Transverse colon (tissue), 4 donors: ENCODE data around the gene PDE1C. TPM values are rescaled to one million over a fixed set of nuclear protein-coding genes. Genes with fewer than 3 reads are reported as not detected.
"Not testable (repeated sequence)": the region's sequence is repeated elsewhere in the genome, so short reads cannot be mapped to it uniquely, and the experiment has no call there.

Experiments
- DNase-seq: peaks from one replicate; pipeline ENCODE4 v3.0.0-alpha.2; 2019
- H3K27ac ChIP-seq, 4 donors: fragments of 200-600 bp; sonication (generic); 2 replicates each; pipeline ENCODE4 v1.5.1; 2016 to 2018; ENCODE audit warnings: inconsistent platforms in 4 of 4
- H3K27me3 ChIP-seq: fragments of 200-600 bp; sonication (generic); 2 replicates; pipeline ENCODE4 v1.5.1; 2017; ENCODE audit warnings: inconsistent platforms
- H3K36me3 ChIP-seq, 4 donors: fragments of 200-600 bp; sonication (generic); 2 replicates each; pipeline ENCODE4 v1.5.1; 2017 to 2019; ENCODE audit warnings: inconsistent platforms in 4 of 4
- H3K4me1 ChIP-seq, 4 donors: fragments of 200-600 bp; sonication (generic); 2 replicates each; pipeline ENCODE4 v1.5.1; 2017 to 2020; ENCODE audit warnings: inconsistent platforms in 4 of 4
- H3K4me3 ChIP-seq, 4 donors: fragments of 200-600 bp; sonication (generic); 1 replicate in 1 of 4; 2 replicates in 3 of 4; pipeline versions ENCODE4 v1.5.1 to v1.6.1; 2017 to 2019; ENCODE audit warnings: inconsistent platforms in 4 of 4
- H3K9me3 ChIP-seq, 2 donors: fragments of 200-600 bp; sonication (generic); 2 replicates each; pipeline ENCODE4 v1.5.1; 2017 to 2019; ENCODE audit warnings: inconsistent platforms in 2 of 2
- CTCF ChIP-seq, 5 experiments: fragments of 200-600 bp in 3 of 5; fragments of 450-650 bp in 2 of 5; sonication (generic) in 3 of 5; IDR thresholded peaks; 1 replicate in 2 of 5; 2 replicates in 3 of 5; pipeline ENCODE4 v1.5.1; 2016 to 2017; ENCODE audit warnings: antibody characterized with exemption in 5 of 5, inconsistent platforms in 3 of 5, mild to moderate bottlenecking in 2 of 5, moderate library complexity in 1 of 5
- EP300 ChIP-seq: sonication (generic); formaldehyde crosslinking; IDR thresholded peaks from one replicate; pipeline ENCODE4 v1.6.1; 2017; ENCODE audit warnings: antibody characterized with exemption, low read depth
- POLR2A ChIP-seq: fragments of 450-650 bp; IDR thresholded peaks from one replicate; pipeline ENCODE4 v1.6.1; 2016; ENCODE audit warnings: antibody characterized with exemption, mild to moderate bottlenecking, moderate library complexity
- POLR2AphosphoS5 ChIP-seq, 3 donors: sonication (generic); formaldehyde crosslinking; IDR thresholded peaks; one replicate each; pipeline ENCODE4 v1.6.1; 2016; ENCODE audit warnings: antibody characterized with exemption in 3 of 3
- WGBS, 2 donors: methylation state at CpG; one replicate each; pipeline ENCODE4 v1.1.5; 2018; ENCODE audit warnings: low coverage in 1 of 2; 5-methylcytosine and 5-hydroxymethylcytosine counted together
- in situ Hi-C, 4 donors: fragments of 200-750 bp; cut with MboI; loops; one replicate each; pipeline versions ENCODE4 v1.15.0 to v1.15.1; 2017; ENCODE audit warnings: low sequenced_read_pairs in 3 of 4, low pct_ligation_motif_present in 1 of 4, low pct_unique_long_range_greater_than_20kb in 1 of 4
- intact Hi-C: fragments of 100-400 bp; cut with DNase I; formaldehyde crosslinking; loops from one replicate; pipeline ENCODE4 v1.15.1; 2023; ENCODE audit warnings: low total_unique reads
- total RNA-seq, 4 donors: library from RNA; depleted of rRNA; stranded (reverse); fragments of >200 nt; gene quantifications; one replicate each; pipeline ENCODE4 v1.1.0, GENCODE V29; 2016

The PDE1C gene
- total RNA-seq, 4 donors from 2014 or later, result 1.5 to 8.4 (median 2.9) TPM

DNA sequence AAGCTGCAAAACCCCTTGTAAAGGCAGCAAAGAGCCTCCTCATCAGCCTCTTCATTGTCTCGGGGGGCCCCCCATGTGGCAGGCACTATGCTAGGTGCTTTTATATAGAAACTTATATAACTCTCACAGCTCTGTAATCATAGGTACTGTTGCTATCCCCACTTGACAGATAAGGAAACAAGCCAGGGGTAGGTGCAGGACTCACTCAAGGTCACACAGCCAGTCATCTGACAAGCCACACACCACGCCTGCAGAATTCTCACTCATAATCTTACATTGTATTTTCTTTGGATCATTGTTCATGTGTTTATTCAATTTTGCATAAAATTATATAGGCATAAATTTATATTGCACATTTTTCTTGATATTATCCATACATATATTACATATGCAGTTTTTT is 217.7 kb downstream of the PDE1C start:
- 62 to 63% methylated on average over 2 of the region's 2 CpGs for WGBS, 2 donors
- intact Hi-C loops, result no loop called here

GRCh38 chr7:31851119-31851518 is 219.1 kb downstream of the PDE1C start:
- H3K36me3 ChIP-seq, result no peaks in the 10 kb centered on the region
- 52 to 71% methylated on average over 1 to 2 of the region's 2 CpGs for WGBS, 2 donors
- H3K4me3 ChIP-seq, result no peak overlapping the region
- no peaks in the 10 kb centered on the region for H3K9me3 ChIP-seq
- DNase-seq, result no peak
- intact Hi-C loops, result no loop called here
- TF ChIP-seq EP300, result no peak
- no peaks in the 10 kb centered on the region for H3K4me1 ChIP-seq
- H3K27me3 ChIP-seq, result no peaks in the 10 kb centered on the region
- no peak overlapping the region for H3K27ac ChIP-seq
- in situ Hi-C loops, result no loop called here

More for the DNA sequence above, 217.7 kb downstream of the PDE1C start:
- no peak overlapping the region for H3K4me3 ChIP-seq
- no peak overlapping the region for H3K27ac ChIP-seq
- in situ Hi-C loops, result no loop called here
- H3K4me1 ChIP-seq, result no peaks in the 10 kb centered on the region
- no peaks in the 10 kb centered on the region for H3K9me3 ChIP-seq
- TF ChIP-seq POLR2A (no peak), EP300 (no peak), CTCF (IDR thresholded peaks at IDR 0.05) (no peak), POLR2AphosphoS5 (IDR thresholded peaks at IDR 0.05) (no peak)
- no peak for DNase-seq
- H3K27me3 ChIP-seq, result no peaks in the 10 kb centered on the region
- H3K36me3 ChIP-seq, result no peaks in the 10 kb centered on the region

GRCh38 chr7:31850601-31851000 is 219.6 kb downstream of the PDE1C start:
- H3K4me1 ChIP-seq, result no peaks in the 10 kb centered on the region
- no peaks in the 10 kb centered on the region for H3K36me3 ChIP-seq
- H3K9me3 ChIP-seq, result peaks cover 0 to under 1% of the 10 kb centered on the region in 2 donors
- 80 to 91% methylated on average over 2 to 4 of the region's 4 CpGs for WGBS, 2 donors
- H3K27ac ChIP-seq, result no peak overlapping the region
- in situ Hi-C loops (no loop called here), intact Hi-C loops (no loop called here)
- H3K27me3 ChIP-seq, result no peaks in the 10 kb centered on the region
- H3K4me3 ChIP-seq, result no peak overlapping the region
- no peak for DNase-seq
- TF ChIP-seq CTCF (IDR thresholded peaks at IDR 0.05) (no peak), EP300 (no peak), POLR2AphosphoS5 (IDR thresholded peaks at IDR 0.05) (no peak)

DNA sequence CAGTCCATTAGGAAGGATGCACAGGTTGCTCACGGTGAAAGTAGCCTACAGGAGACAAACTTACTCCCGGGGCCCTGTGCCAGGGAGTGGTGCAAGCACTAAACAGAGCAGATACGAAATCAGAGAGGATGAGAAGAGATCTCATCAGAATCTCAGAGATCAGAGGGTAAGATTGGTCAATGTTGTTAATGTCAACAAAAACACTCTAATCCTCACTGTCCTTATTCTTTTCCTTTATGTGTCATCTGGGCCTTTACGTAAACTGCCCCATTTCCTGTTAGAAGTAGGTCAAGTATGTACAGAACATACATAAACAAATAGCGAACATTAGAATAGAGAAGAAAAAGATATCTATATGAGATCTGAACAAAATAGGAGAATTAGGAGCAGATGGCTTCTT is 220.1 kb downstream of the PDE1C start:
- Histone ChIP-seq H3K27ac (no peak overlapping the region), H3K27me3 (no peaks in the 10 kb centered on the region), H3K9me3 (peaks cover 0 to 6% of the 10 kb centered on the region in 2 donors), H3K36me3 (no peaks in the 10 kb centered on the region), H3K4me1 (no peaks in the 10 kb centered on the region), H3K4me3 (no peak overlapping the region)
- no peak for TF ChIP-seq CTCF (IDR thresholded peaks at IDR 0.05)
- no peak for TF ChIP-seq POLR2A
- no peak for TF ChIP-seq POLR2AphosphoS5 (IDR thresholded peaks at IDR 0.05)
- 70 to 84% methylated on average over 3 to 5 of the region's 5 CpGs for WGBS, 2 donors
- in situ Hi-C loops, result no loop called here
- intact Hi-C loops, result no loop called here
- DNase-seq, result no peak

DNA sequence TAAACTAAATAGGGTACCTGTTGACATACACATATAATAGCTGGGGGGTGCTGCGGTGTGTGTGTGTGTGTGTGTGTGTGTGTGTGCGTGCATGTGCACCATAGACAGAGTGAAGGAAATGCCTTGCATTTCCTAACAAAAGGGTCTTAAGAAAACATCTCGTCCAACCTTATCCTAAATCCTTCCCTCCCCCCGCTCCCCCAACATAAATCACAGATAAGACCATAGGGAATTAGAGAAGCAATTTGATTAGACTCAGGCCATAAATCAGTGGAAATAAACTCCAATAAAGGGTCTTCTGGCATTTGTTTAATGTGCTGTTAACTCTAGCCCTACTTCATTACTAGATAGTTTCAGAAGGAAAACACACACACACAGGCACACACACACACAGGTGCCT is 234.7 kb downstream of the PDE1C start:
- in situ Hi-C loops (no loop called here), intact Hi-C loops (no loop called here)
- H3K4me3 ChIP-seq, result no peak overlapping the region
- no peaks in the 10 kb centered on the region for H3K9me3 ChIP-seq
- no peaks in the 10 kb centered on the region for H3K27me3 ChIP-seq
- 69 to 79% methylated on average over 3 to 4 of the region's 4 CpGs for WGBS, 2 donors
- H3K36me3 ChIP-seq, result no peaks in the 10 kb centered on the region
- H3K4me1 ChIP-seq, result no peaks in the 10 kb centered on the region
- no peak overlapping the region for H3K27ac ChIP-seq
- no peak for DNase-seq
- TF ChIP-seq POLR2AphosphoS5 (IDR thresholded peaks at IDR 0.05), result no peak
- TF ChIP-seq EP300, result no peak
- no peak for TF ChIP-seq POLR2A
- TF ChIP-seq CTCF (IDR thresholded peaks at IDR 0.05), result no peak

DNA sequence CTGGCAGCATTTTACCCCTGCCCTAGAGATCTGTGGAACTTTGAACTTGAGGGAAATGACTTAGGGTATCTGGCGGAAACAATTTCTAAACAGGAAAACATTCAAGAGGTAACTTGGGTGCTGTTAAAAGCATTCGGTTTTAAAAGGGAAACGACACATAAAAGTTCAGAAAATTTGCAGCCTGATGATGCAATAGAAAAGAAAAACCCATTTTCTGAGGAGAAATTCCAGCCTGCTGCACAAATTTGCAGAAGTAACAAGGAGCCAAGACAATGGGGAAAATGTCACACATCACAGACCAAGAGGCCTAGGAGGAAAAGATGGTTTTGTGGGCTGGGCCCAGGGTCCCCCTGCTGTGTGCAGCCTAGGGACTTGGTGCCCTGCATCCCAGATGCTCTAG is 236.6 kb downstream of the PDE1C start:
- in situ Hi-C loops, intact Hi-C loops, H3K9me3 ChIP-seq, H3K4me1 ChIP-seq, H3K27me3 ChIP-seq, H3K27ac ChIP-seq, H3K36me3 ChIP-seq, H3K4me3 ChIP-seq, DNase-seq: not testable (repeated sequence)
- 62 to 71% methylated on average over 3 of the region's 3 CpGs for WGBS, 2 donors
